SU-DHL-6 (cell line): ENCODE data around the gene GALNT12.

Source experiments
- H2AFZ ChIP-seq: fragments of 200-600 bp; sonication (generic); 2 replicates; pipeline ENCODE4 v1.6.1; 2014; ENCODE audit warnings: low read depth, mild to moderate bottlenecking, moderate library complexity, mixed read lengths, antibody characterized with exemption, low read length; ENCODE audit not compliant: severe bottlenecking
- H3F3A ChIP-seq: fragments of 200-600 bp; shearing (Covaris generic); 2 replicates; pipeline ENCODE4 v1.6.0; 2016; ENCODE audit warnings: antibody characterized with exemption, mild to moderate bottlenecking; ENCODE audit not compliant: insufficient read depth
- H3K27ac ChIP-seq: fragments of 200-600 bp; sonication (generic); 2 replicates; pipeline ENCODE4 v1.5.1; 2016; ENCODE audit warnings: low read depth, mild to moderate bottlenecking, low read length, moderate library complexity, mixed read lengths
- H3K27me3 ChIP-seq: fragments of 200-600 bp; sonication (generic), shearing (Covaris generic); 2 replicates; pipeline ENCODE4 v1.6.0; 2014; ENCODE audit warnings: mild to moderate bottlenecking, low read length
- H3K36me3 ChIP-seq: fragments of 200-600 bp; sonication (generic); 2 replicates; pipeline ENCODE4 v1.6.1; 2014; ENCODE audit warnings: mild to moderate bottlenecking, low read length, mixed read lengths
- H3K4me2 ChIP-seq: fragments of 300-600, 200-600 bp; shearing (Covaris generic), sonication (generic); 2 replicates; pipeline ENCODE4 v1.6.0; 2014; ENCODE audit warnings: low read length, low read depth, mild to moderate bottlenecking; ENCODE audit not compliant: poor library complexity, severe bottlenecking
- H3K4me3 ChIP-seq: fragments of 200-600 bp; sonication (generic); 2 replicates; pipeline ENCODE4 v1.5.1; 2014; ENCODE audit warnings: antibody characterized with exemption, low read length, mild to moderate bottlenecking, mixed read lengths; ENCODE audit not compliant: insufficient read depth, poor library complexity, severe bottlenecking
- H3K79me2 ChIP-seq: fragments of 200-600 bp; sonication (generic); 2 replicates; pipeline ENCODE4 v1.6.1; 2014; ENCODE audit warnings: mild to moderate bottlenecking, low read length, moderate library complexity; ENCODE audit not compliant: insufficient read depth
- H3K9ac ChIP-seq: fragments of 200-600 bp; sonication (generic); 2 replicates; pipeline ENCODE4 v1.7.0; 2014; ENCODE audit warnings: mild to moderate bottlenecking, low read length
- H3K9me2 ChIP-seq: fragments of 200-600 bp; sonication (generic); replicated peaks from 2 replicates; pipeline ENCODE4 v1.6.1; 2014; ENCODE audit warnings: low read length; ENCODE audit not compliant: insufficient read depth
- H3K9me3 ChIP-seq: fragments of 200-600 bp; sonication (generic); 2 replicates; pipeline ENCODE4 v1.6.1; 2014; ENCODE audit warnings: low read length, mixed read lengths; ENCODE audit not compliant: insufficient read depth
- H4K20me1 ChIP-seq: fragments of 200-600 bp; sonication (generic); 2 replicates; pipeline ENCODE4 v1.6.1; 2014; ENCODE audit warnings: low read depth, mild to moderate bottlenecking, antibody characterized with exemption, low read length, moderate library complexity, mixed read lengths
- EZH2phosphoT487 ChIP-seq: fragments of 200-600 bp; sonication (generic), shearing (Covaris generic); conservative IDR thresholded peaks from 2 replicates; pipeline ENCODE4 v1.6.1; 2018; ENCODE audit warnings: mild to moderate bottlenecking, antibody characterized with exemption, low read length, moderate library complexity, mixed read lengths
- TF ChIP-seq, protein P1 (sequence below): fragments of 200-600 bp; sonication (generic); IDR thresholded peaks from one replicate; pipeline ENCODE4 v1.5.1; 2017; ENCODE audit warnings: antibody characterized with exemption, mild to moderate bottlenecking, low read length, moderate library complexity; ENCODE audit not compliant: insufficient read depth, poor library complexity, severe bottlenecking

The GALNT12 gene

DNA sequence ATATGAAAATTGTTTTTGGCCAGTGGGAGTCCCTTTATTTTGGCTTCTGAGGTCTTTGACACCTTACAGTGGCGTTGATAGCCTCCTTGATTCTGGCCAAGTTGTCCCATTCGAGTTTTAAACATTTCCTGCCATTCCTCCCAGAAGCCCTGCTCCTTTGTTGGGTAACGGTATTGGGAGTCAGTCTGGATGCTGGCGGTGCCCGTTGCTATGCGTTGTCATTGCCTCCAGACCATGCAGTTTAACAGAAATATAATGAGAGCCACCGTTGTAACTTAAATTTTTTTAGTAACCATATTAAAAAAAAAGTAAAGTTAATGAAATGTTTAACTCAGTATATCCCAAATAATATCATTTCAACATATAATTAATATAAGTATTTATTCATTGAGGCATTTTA, 35.0 kb downstream of the GALNT12 start:
- no peaks in the 10 kb centered on the region for H3K27me3 ChIP-seq
- no peak for TF ChIP-seq EZH2phosphoT487
- TF ChIP-seq, protein P1, sequence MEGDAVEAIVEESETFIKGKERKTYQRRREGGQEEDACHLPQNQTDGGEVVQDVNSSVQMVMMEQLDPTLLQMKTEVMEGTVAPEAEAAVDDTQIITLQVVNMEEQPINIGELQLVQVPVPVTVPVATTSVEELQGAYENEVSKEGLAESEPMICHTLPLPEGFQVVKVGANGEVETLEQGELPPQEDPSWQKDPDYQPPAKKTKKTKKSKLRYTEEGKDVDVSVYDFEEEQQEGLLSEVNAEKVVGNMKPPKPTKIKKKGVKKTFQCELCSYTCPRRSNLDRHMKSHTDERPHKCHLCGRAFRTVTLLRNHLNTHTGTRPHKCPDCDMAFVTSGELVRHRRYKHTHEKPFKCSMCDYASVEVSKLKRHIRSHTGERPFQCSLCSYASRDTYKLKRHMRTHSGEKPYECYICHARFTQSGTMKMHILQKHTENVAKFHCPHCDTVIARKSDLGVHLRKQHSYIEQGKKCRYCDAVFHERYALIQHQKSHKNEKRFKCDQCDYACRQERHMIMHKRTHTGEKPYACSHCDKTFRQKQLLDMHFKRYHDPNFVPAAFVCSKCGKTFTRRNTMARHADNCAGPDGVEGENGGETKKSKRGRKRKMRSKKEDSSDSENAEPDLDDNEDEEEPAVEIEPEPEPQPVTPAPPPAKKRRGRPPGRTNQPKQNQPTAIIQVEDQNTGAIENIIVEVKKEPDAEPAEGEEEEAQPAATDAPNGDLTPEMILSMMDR, result no peak

DNA sequence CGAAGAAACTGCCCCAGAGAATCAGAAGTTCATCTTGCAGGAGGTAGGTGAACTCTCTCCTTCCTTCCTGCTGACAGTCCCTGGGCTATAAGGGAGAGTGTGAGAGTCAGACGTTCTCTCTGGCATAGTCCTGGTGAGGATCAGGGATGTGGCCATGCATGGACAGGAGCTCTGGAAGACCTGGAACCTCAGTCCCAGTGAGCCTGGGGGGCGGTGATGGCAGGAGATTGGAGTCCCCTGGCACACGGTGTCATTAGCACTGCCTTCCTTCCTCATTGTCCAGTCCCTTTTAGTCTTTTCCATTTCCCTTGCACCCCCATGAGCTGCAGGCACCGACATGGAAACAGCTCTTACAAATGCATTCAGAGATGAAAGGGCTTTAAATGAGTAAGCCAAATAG, 38.6 kb downstream of the GALNT12 start:
- Histone ChIP-seq H3K79me2 (no peaks in the 10 kb centered on the region), H3K9me3 (no peaks in the 10 kb centered on the region), H3K9me2 (no peaks in the 10 kb centered on the region), H3K27me3 (no peaks in the 10 kb centered on the region), H3K36me3 (no peaks in the 10 kb centered on the region), H3F3A (no peaks in the 10 kb centered on the region), H4K20me1 (no peaks in the 10 kb centered on the region), H3K4me2 (no peak overlapping the region), H3K27ac (no peak overlapping the region), H3K4me3 (no peak overlapping the region), H3K9ac (no peak overlapping the region), H2AFZ (no peak overlapping the region)
- TF ChIP-seq, protein P1, result no peak
- no peak for TF ChIP-seq EZH2phosphoT487

More for the DNA sequence above, 35.0 kb downstream of the GALNT12 start:
- Histone ChIP-seq H3K4me2 (no peak overlapping the region), H2AFZ (no peak overlapping the region), H4K20me1 (no peaks in the 10 kb centered on the region), H3K79me2 (no peaks in the 10 kb centered on the region), H3K9me2 (no peaks in the 10 kb centered on the region), H3K4me3 (no peak overlapping the region), H3K9ac (no peak overlapping the region), H3K36me3 (no peaks in the 10 kb centered on the region), H3F3A (no peaks in the 10 kb centered on the region), H3K9me3 (no peaks in the 10 kb centered on the region), H3K27ac (no peak overlapping the region)

DNA sequence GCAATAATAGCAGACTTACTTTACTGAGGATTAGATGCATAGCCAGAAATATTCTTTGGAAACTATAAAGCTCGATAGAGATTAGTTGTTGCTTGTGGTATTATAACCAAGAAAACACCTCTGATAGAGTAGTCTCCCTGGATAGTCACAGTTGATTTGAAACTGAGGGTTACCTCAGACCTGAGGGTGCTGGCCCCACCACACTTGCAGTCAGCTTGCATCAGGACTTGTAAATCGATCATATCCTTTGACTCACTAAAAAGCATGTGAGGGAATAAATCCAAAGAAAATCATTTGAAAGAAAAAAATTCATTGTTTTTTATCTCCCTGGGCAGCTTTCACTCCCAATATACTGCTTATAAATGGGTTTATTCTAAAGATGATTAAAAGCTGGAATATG, 39.4 kb downstream of the GALNT12 start:
- H3K27ac ChIP-seq, result no peak overlapping the region
- H3F3A ChIP-seq, result no peaks in the 10 kb centered on the region
- no peaks in the 10 kb centered on the region for H3K36me3 ChIP-seq
- no peaks in the 10 kb centered on the region for H3K27me3 ChIP-seq
- no peak overlapping the region for H2AFZ ChIP-seq
- H3K9me2 ChIP-seq, result no peaks in the 10 kb centered on the region
- H3K4me2 ChIP-seq, result no peak overlapping the region
- no peaks in the 10 kb centered on the region for H3K79me2 ChIP-seq
- no peak overlapping the region for H3K9ac ChIP-seq
- H3K9me3 ChIP-seq, result no peaks in the 10 kb centered on the region
- TF ChIP-seq EZH2phosphoT487, result no peak
- TF ChIP-seq, protein P1, result no peak
- H4K20me1 ChIP-seq, result no peaks in the 10 kb centered on the region
- H3K4me3 ChIP-seq, result no peak overlapping the region
